ENCODE measurements around the gene UBL3.

- no peak for TF ChIP-seq CTCF (conservative IDR thresholded peaks at IDR 0.05; ENCODE audit: low read depth, low read length)
- TF ChIP-seq EZH2 (IDR thresholded peaks at IDR 0.05; ENCODE audit: low read length, unreplicated experiment): no peak
- TF ChIP-seq EZH2phosphoT487 (IDR thresholded peaks at IDR 0.05; ENCODE audit: borderline replicate concordance, low read length): no peak
These were observed 44.1 kb downstream of the UBL3 start for GRCh38 chr13:29805994-29806979.

Data from PC-3 (cell line).